Astrocyte of the hippocampus (primary cell): Measurements from ENCODE around the gene ACTN4.

ENCODE experiments used
- DNase-seq: peaks from one replicate; pipeline ENCODE4 v3.0.0; 2011; ENCODE audit warnings: low read depth, low spot score

ACTN4 gene

GRCh38 chr19:38660724-38661123 lies 13.3 kb downstream of the ACTN4 start:
- DNase-seq: no peak

DNA sequence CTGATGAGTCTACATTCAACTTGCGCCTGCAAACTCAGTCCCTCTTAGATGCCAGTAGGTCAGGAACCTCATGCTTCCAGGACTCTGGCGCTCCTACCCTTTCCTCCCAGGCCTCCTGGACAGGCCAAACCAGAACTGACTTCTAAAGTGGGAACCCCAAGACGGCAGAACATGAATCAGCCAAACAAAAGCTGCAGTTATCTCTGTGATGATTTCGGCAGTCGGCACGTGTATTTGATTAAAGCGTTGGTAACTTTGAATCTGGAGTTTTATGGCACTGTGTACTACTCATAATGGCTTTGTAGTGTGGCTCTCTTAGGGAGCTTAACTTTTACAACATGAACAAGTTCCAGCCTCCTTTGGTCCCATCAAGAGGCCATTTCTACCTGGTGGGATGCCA lies 13.7 kb downstream of the ACTN4 start:
- DNase-seq: no peak

- no peak for DNase-seq
Measured at GRCh38 chr19:38661996-38662395, 14.5 kb downstream of the ACTN4 start.

DNA sequence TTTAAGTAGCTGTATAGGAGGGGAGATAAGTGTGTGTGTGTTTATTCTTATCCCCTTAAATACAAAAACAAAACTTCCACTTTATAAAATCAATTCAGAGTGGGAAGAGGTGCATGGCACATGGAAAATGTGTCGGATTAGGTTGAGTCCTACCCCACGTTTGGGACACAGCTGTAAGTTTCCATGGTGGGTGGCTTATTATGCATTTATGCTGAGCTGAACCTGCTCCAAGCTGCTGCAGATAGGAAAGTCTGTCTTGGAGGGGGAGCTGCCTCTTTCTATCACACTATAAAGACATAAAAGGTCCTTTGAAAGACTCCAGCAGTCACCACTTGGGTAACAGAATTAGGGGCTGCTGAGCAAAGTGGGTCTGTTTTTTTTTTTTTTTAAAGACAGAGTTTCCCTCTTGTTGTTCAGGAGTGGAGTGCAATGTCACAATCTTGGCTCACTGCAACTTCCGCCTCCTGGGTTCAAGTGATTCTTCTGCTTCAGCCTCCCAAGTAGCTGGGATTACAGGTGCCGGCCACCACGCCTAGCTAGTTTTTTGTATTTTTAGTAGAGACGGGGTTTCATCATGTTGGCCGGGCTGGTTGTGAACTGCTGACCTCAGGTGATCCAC lies 15.2 kb downstream of the ACTN4 start:
- peak; percentile 14 for DNase-seq

- DNase-seq: peak; percentile 4
Measured at GRCh38 chr19:38663156-38663651, 15.8 kb downstream of the ACTN4 start.

DNA sequence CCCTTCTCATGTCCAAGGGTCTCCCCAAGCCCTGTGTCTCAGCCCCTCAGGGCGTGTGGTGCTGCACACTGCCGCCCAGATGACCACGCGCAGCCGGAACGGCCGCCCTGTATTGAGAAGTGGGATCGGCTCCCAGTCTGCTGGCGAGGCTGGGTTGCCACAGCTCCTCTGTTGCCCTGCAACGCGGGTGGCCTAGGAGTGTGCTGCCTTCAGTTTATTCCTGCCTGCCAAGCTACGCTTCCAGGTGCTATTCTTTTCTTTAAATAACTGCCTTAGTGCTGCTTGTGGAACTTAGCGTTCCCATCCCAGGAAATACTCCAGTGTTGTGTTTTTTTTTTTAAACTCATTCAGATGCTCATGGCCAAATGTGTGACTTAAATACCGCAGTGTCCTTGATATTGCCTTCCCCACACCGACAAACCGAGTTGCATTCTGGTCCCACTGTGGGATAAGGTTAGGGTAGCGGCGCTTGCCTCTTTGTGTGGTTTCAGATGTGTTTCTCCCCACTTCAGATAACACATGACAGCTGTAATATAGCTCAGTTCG lies 16.6 kb downstream of the ACTN4 start:
- peak; percentile 21 for DNase-seq

DNA sequence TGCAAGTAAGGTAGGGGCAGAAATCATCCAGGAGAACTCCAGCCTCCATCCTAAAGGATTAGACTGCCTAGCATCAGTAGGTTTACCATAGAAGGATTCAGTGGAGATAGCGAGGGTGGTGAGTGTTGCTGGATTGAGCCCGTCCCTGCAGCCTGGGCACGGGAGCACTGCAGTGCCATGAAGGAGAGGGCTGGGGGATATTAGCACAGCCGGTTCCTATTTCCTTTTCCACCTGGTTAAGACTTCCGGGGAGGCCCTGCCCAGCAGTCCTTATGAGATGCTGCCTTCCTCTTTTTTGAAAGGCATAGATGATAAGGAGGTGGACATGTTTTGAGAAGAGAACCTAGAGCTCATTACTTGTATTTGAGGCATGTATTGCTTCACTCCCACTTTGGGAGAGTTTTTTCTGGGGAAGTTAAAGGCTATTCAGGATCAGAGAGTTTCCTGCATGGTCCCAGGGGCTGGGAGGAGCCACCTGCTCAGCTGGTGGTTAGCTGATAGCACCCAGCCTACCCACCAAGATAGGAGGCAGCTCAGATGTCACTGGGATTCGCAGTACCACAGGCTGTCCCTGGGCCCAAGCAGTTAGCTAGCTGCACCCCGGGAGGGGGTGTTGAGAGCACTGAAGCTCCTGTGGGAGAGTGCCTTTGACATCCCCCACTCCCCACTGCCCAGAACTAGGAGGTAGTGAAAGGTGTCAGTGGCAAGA lies 17.2 kb downstream of the ACTN4 start:
- no peak for DNase-seq

DNA sequence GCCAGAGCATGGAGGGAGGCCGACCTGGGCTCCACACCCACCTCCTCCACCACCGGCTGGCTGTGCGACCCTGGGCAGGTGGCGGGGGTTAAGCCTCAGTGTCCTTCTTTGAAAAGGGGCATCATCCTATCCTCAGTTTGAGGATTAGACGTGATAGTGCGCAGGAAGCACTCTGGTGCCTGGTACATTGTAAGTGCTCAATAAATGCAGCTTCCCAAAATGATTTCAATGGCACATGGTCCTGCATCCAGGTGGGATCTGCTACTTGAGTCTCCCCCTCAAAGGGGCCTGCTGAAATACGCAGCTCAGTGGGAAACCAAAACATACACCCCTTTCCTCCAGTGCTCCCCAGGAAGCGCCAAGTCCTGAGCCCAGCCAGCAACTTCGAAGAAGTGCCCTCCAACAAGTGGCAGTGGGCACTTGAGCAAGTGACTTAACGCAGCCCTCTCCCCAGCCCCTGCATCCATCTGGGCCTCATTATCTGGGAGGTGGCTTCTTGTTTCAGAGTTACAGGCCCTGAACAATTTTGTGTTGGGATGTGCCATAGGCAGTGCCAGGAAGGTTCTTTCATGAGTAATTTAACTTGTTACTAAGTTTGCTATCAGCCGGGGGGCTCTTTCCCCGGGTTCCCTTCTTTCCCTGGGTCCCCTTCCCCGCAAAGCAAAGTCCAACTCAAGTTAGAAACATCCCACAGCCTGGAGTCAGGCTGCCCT lies 17.9 kb downstream of the ACTN4 start:
- DNase-seq: no peak

DNA sequence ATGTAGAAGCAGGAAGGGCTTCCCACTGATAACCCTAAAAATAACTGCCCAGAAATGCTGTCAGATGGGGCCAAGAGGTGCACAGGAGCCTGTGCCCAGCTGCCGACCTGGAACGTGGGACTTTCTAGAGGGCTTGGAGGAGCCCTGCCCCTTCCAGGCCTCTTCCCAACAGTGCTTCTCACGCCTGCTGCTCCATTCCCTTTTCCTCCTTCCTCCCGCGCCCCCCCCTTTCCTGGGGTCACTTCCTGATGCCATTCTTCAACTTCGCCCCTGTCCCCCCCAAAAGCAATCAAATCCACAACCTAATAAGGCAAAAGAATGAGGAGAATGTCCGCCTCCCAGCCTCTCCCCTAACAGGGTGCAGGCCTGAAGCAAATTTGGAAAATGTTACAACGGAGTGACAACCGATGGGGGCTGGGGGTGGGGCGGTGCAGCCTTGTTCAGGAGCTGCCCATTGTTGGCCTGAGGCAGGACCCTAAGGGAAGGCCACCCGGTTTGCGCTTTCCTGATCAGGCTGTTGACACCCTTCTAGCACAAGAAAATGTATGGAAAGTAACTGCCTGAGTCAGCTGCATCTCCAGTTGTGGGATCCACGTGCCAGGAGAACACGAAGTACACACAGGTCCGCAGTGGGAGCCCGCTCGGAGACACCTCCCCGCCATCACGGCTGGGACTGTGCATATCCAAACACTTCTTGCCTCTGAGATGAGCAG lies 18.7 kb downstream of the ACTN4 start:
- DNase-seq: peak; percentile 81

DNA sequence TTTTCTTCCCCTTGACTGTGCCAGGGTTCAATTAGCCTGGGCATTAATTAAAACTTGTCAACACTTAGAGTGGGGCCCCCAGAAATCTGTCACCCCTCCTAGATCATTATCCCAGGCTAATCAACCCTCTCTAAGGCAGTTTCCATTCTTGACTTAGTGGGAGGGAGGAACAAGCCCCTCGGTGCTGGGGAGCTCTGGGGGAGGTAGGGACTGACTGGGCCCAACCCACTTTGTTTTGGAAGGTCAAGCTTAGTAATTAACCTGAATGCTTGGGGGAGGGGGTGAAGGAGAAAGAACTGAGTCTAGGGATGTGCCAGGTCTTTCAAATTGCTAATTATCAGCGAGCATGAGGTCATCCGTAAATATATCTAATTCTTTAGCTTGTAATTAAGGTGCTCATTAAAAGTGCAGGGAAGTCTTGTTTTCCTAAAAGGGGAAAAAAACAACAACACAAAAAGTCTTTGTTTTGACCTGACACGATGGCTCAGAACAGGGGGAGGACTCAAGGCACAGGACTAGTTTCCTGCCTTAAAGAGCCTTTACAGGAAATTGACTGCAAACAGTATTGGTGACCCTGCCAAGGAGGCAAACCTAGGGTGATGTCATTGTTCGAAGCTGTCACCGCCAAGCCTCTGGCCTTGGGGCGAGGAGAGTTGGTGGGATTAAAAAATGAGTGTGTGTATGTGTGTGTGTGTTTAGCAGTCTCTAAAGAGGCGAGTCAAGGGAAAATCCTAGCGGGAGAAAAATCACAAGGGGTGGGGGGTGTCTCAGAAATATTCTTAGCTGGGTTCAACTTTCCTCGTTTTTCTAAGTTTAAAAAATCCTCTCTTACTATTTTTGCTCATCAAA lies 19.4 kb downstream of the ACTN4 start:
- peak; percentile 93 for DNase-seq

DNA sequence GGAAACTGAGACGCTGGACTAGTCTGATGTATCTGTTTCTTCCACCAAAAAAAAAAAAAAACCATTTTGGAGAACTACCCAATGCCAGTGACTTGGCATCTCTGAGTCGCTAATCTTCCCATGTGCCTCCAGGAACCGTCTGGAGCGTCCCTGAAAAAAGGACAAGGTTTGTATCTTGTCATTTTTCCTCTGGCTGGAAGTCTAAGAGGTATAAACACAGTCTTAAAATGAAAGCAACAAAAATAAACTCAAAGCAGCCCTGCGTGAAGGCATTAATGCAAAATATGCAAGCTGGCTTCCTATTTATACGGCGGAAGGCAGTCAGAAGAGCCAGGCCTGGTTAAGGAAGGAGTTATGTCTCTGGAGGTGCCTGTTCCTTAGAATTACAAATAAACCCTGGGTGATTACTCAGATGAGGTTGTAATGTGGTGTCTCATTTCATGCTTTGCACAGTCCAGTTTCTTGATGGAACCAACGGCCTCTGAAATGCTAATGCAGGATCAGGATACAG lies 20.3 kb downstream of the ACTN4 start:
- DNase-seq: peak; percentile 82

DNA sequence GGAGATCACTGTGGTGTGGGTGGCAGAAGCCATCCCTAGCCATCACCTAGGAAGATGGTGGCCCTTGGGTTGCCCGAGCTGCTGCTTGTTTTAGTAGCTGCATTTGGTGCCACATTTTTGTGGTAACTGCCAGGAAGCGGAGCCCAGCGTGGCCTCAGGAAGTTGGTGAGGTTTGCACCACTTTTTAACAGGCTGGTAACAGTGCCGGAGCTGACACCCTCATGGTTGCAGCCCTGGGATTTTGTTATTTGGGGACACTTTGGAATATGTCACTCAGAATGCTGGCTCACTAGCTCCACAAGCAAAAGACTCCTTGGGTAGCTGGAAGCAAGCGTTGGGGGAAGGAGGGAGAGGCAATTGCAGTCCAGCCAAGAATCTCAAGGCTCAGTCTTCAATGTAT lies 22.1 kb downstream of the ACTN4 start:
- no peak for DNase-seq

DNA sequence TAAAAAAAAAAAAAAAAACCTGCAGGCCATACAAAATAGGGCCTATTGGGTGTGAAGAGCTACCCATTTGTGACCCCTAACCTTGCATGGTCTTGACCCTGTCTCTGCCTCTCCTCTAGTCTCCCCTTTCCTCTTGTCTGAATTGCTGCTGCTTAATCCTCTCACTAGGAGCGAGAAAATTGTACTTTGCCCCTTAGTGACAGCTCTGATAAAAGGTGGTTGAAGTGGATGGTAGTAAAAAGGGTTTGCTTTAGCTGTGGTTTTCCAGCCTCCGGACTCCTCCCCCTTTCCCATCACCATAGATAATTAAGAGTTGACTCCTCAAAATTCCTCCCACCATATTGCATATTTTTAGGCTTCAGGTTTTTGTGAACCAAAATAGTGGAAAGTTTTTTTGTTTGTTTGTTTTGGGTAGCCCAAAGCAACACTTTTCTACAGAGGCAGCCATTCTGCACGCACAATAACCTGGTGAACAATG lies 23.5 kb downstream of the ACTN4 start:
- DNase-seq: peak; percentile 59

DNA sequence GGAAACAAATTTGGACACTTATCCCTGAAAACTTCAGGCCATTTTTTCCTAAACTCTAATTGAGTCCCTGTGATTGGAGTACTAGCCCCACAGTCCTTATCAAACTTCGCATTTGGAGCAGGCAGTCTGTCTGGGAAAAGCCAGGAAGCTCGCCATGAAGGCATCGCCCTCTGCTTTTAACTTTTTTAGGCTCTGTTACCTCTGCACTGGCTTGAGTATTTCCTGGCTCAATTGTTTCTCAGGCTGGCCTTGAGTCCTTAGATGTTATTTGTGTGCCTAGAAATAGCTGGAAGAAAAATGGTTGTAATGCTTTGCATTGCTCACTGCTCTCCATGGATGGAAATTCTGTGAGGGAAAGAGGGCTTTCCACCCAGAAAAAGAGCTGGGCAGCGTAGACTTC lies 24.2 kb downstream of the ACTN4 start:
- DNase-seq: no peak

DNA sequence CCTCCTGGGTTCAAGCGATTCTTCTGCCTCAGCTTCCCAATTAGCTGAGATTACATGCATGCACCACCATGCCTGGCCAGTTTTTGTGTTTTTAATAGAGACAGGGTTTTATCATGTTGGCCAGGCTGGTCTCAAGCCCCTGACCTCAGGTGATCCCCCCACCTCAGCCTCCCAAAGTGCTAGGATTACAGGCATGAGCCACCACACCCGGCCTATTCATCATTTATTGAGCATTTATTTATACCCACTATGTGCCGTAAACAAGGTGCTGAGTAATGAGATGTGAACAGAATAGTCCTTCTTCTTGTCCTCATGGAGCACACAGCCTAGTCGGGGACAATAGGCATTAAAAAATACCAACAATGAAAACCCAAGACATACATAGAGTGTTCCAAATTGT lies 25.6 kb downstream of the ACTN4 start:
- no peak for DNase-seq

DNA sequence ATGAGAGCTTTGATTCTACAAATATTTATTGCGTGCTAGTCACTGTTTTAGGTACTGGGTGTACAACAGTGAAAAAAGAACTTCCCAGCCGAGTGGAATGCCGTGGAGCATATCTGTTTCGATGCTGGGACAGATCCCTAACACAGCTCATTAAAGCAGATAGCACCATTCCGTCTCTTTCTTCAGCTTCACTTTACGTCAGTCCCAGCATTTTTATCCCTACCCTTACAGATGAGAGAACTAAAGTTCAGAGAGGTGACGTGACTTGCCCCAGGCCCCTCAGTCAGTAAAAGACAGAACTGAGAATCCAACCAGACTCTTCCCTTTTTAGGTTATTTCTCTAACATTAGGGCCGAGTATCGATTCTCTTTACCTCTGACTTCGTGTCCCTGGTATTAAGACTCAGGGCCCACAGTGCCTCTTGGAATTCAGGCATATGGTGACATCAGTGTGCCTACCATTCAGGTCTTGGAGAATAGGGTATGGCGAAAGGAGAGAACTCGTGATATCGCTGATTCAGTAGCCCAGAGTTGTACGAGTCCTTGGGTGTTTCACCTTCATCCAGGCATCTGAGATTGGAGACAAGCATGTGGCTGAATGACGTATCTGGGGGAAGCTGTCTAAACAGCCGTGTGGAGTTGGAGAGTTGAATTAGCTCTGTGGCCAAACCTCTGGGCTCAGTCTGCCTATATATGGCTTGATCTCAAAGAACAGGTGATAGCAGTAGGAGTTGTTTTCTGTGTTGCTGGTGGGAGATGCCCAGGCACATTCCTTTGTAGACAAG lies 27.1 kb downstream of the ACTN4 start:
- peak; percentile 64 for DNase-seq

DNA sequence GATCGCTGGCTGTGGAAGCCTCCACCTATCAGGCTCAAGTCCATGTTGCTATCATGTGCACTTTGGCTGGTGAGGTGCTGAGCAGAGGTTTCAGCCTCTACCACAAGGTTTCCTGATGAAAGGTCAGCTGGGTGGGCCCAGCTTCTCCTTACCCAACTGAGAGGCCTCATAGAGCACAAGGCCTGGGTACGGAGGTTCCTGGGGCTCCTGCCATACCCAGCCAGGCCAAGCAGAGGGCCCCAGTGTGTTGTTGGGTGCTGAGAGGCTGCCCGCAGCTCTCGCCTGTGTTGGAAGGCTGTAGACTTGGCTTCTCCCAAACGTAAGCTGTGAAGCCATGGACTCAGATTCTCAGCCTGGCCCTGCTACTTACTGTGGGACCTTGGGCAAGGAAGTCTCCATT lies 28.2 kb downstream of the ACTN4 start:
- DNase-seq: no peak

DNA sequence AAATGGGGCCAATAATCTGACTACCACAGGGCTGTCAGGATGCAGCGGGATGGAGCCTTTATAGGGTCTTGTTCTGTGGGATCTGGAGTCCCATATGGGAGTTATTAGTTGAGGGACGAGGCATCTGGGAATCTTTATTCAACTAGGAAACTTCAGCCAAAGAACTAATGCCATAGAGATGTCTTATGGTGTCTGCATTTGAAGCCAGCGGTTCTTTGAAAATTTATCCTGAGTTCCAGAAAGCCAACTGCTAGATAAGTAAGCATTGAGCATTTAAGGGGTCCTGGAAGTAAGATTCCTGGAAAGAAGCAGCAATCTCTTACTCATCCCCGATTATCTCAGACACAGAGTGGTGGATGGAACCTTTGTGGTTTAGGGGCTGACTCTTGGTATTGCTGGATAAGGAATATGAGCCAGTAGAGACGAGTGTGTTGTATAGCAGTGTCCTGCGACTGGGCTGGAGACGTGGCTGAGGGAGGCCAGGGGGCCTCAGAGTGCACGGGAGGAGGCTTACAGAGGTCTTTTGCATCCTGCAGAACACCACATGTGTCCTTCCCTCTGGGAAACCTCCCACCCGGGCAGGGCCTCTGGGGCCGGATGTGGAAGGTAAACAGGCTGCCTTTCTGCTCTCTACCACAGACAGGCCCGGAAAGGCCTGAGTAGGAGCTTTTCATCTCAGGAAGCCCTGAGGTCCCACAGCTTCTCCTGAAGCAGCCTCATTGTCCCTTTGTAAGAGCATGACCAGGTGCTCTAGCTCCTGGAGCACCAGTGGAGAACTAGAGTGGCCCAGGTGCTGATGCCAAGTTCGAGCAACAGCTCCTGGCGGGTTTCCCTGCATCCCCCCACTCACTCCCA lies 28.8 kb downstream of the ACTN4 start:
- no peak for DNase-seq
